ENCODE data around the gene KCNJ18.
"Not testable (repeated sequence)": the region's sequence is repeated elsewhere in the genome, so short reads cannot be mapped to it uniquely, and the experiment has no call there.

DNA sequence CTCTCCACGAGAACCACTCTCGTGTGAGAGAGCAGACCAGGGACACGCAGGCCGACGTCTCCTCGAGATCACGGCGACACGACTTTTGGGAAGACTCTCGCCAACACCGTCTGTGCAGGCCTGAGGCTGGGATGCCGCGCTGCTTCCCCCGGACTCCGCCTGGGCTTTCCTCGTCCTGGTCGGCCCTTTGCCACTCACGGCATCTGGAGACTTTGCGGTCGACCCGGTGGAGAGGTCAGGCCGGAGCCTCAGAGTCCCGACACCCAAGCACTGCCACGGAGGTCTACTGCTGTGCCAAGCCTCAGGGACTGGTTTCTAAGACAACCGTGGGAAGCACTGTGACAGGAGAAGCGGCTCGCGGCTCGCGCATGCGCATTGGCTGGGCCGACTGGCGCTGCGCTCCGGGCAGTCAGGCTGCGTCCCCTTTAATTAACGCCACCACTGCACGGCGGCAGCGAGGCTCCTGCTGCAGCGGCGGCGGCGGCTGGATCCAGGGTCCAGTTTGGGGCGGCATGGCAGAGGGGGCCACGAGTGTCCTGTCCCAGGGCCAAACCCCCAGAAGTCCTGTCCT lies 9.1 kb upstream of the KCNJ18 start:
- not testable (repeated sequence) for TF ChIP-seq YY1 (IDR thresholded peaks at IDR 0.05; ENCODE audit: insufficient read depth, insufficient read length); ZNF274 (IDR thresholded peaks at IDR 0.05; ENCODE audit: low read depth, low read length)

Data from NT2/D1 (cell line).